HG03354 (cell line): Measurements from ENCODE around the gene VOPP1.
A peak's percentile ranks its signal among the peaks of the same experiment; 100 is the strongest.
"Not testable (repeated sequence)": the region's sequence is repeated elsewhere in the genome, so short reads cannot be mapped to it uniquely, and the experiment has no call there.

Experiments used
- ATAC-seq: cut with Tn5 transposase; IDR thresholded peaks from one replicate; pipeline ENCODE4 v1.9.1; 2021; ENCODE audit warnings: mild to moderate bottlenecking; ENCODE audit not compliant: unreplicated experiment, poor library complexity, severe bottlenecking

The VOPP1 gene

DNA sequence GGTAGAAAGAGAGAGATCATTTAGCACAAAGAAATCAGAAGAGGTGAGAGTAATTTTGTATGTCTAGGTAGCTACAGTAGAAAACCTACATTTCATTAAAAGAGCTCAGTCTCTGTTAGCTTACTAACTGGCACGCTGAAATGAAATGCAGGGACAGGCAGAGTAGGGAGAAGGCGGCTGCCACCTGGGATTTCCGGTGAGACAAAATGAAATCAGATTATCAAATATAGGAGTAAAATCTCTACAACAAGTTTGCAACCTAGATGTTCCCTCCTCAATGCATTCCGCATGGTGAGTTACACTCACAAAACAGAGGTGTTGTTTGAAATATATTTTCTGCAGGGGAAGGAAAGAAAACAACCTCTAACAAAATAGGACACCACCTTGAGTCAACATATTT is 55.9 kb downstream of the VOPP1 start:
- no peak for ATAC-seq

DNA sequence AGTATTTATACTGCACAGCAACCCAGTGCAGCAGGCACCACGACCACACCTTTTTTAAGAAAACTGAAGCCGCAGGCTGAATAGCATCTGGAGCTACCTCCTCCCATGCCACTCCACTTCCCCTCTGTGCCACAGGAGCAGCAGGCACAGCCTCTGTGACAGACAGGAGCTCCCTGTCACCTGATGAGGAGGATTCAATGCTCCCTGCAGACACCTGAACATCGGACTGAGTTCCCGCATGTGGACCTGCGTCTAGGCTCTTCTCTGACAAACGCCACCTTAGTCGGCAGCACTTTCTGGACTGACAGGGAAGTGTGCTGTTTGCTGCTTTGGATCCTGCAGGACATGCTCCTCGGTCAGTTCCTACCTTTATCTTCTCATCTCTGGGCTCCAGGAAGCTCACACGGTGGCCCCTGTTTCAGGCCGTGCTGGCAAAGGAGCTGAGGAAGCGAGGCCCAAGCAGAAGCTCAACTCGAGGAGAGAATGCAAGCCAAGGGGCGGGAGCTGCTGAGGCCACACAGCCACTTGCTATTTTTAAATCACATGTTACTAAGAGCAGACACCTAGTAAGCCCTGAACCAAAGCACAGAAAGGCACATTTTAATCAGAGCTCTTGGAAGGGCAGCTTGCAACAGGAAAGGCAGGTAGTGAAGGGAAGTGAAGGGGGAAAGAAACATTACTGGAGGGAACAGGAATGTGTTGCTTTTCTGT is 56.6 kb downstream of the VOPP1 start:
- ATAC-seq: peak; percentile 31

DNA sequence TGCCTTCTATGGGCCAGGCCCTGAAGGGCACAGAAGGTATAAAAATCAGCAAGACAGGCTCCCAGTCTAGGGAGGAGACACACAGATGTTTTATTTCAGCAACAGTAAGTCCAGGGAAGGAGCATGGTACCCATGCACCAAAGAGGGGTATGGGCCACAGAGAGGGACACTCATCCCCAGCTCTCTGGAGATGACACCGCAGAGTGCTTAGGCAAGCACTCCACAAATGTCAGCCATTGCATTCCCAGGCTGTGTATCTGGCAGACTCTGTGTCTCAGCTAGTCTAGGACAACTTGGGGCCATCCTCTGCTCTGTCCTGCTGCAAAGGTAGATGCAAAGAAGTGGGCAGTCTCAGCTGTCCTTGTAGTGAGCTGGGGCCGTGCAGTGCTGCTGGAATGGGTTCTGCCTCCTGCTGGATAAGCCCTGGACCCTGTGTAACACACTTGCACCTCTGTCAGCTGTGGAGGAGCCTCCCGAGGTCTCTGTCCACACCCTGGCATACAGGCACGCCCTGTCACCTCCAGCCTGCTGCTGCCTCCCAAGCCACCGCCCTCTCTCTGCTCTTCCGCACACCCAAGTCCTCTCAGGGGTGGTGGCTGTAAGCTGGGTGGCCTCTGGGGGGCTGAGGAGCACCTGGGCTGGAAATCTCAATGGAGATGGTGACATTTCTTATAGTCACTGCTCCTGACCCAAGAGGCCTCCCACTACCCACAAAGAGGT is 57.6 kb downstream of the VOPP1 start:
- no peak for ATAC-seq

DNA sequence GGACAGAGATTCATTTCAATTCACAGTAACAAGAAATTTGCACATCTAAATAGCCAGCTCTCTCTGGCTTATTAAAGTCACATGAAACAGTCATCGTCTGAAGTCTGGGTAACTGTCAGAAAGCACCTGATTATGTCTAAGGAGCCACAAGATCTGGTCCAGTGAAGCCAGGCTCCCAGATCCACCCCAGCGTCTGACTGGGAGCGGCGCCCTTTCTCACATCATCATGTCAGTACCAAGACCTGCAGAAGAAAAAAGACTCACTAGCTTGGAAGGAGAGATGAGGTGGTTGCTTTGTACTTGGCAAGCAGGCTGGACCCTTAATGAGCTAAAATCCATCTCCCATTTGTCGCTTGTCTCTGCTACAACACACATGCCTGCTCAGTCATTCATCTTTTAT is 58.4 kb downstream of the VOPP1 start:
- ATAC-seq: no peak

DNA sequence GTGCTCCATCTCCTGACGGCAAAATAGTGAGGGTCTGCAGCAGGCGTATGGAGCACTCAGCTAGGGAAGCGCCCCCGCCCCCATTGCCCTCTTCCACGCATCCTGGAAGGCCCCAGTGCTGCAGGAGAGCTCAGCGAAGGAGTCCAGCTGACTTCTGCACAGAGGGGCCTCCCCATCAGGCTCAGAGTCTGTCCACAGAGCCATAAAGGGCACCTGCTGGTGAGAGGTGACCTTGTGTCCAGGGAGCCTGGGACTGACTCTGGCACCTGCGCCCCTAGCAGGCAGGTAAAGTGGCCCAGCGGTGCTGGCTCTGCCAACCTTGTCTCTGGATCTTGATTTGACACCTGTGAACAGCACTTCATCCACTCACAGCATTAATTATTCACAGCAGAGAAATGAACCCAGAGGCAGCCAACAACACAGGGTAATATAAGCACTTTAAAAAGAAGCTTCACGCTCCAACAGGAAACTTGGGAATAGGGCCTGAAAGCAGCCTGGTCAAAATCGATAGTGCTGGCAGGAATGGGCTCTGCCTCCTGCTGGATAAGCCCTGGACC is 59.6 kb downstream of the VOPP1 start:
- ATAC-seq: no peak

DNA sequence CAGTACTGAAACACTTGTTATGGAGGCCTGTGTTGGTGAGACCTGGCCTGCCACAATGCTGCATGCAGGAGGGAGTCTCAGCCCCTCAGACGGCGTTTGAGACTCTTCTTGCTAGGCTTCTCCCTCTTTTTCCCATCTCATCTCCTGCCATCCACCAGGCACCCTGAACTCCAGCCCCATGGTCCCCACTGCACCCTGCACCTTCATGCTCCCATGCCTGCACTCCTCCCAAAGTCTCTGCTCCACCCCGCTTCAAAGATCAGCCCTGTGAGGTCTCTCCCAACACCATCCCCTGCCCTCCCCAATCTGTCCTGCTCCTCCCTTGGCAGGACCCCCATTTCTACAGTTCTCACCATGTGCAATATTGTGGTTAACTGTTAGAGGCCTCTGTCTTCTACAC is 61.7 kb downstream of the VOPP1 start:
- peak; percentile 49 for ATAC-seq

DNA sequence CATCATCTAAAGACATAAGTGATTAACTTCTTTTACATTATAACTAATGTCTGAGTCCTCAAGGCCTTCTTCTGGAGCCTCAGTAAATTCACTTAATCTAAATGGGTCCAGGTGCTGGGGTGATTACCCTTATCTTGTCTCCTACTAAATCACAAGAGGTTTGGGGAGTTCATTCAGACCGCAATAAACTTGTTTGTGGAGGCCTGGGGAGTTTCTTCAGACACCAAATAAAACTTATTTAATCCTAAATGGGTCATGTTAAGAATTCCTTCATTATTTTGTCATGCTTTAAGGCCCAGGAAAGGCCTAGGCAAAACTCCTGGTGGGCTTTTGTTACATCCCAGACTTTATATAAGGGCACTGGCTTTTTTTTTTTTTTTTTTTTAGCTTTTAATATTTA is 62.1 kb downstream of the VOPP1 start:
- not testable (repeated sequence) for ATAC-seq

DNA sequence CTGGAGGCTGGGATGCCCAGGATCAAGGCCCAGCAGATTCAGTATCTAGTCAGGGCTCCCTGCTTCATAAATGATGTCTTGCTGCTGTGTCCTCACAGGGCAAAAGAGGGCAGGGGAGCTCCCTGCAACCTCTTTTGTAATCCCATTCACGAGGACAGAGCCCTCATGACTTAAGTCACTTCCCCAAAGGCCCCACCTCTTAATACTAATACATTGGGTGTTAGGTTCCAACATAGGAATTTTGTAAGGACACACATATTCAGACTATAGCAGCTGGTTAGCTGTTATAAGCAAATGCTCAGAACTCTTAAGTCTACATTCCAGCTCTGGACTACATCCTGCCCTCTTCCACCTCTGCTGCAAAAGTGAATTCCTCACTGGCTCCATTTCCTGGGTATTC is 63.0 kb downstream of the VOPP1 start:
- ATAC-seq: peak; percentile 13

DNA sequence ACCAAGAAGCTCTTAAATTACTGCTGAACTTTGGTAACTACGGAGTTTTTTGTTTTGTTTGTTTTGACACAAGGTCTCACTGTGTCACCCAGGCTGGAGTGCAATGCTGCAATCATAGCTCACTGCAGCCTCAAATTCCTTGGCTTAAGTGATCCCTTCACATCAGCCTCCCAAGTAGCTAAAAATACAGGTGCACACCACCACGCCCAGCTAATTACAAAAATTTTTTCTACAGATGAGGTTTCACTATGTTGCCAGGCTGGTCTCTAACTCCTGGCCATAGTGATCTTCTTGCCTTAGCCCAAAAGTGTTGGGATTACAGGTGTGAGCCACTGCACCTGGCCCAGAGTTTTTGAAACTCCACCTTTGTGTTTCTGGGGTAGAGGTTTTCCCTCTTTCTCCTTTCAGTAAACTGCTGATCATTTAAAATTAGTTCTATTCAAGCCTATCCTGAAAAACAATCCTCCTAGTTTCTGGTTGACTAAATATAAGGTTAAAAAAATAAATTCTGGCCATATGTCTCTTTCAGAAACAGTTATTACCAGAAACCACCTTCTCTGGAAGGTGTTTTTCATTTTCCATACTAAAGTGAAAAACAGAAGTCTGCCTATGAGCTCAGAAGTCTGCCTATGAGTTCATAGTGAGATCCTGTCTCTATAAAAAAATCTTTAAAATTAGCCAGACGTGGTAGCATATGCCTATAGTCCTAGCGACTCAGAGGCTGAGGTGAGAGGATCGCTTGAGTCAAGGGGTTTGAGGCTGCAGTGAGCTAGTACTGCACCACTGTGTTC is 63.9 kb downstream of the VOPP1 start:
- ATAC-seq: peak; percentile 47

DNA sequence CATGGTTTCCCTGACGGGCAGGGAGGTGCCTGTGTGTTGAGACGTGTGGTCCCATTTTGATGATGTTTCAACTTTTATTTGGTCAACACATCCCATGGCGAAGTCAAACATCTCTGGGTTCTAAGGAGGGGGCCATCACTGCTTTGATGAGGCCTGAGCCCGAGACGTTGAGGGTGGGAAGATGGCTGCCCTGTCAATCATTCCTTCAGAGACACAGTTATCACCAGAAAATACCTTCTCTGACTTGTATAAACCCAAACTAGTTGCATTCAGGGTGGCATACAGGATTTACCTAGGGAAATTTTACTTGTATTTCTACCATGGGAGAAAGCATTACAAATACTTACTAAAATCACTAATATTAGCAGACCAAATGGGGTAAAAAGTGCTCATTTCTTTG is 64.6 kb downstream of the VOPP1 start:
- ATAC-seq: no peak

DNA sequence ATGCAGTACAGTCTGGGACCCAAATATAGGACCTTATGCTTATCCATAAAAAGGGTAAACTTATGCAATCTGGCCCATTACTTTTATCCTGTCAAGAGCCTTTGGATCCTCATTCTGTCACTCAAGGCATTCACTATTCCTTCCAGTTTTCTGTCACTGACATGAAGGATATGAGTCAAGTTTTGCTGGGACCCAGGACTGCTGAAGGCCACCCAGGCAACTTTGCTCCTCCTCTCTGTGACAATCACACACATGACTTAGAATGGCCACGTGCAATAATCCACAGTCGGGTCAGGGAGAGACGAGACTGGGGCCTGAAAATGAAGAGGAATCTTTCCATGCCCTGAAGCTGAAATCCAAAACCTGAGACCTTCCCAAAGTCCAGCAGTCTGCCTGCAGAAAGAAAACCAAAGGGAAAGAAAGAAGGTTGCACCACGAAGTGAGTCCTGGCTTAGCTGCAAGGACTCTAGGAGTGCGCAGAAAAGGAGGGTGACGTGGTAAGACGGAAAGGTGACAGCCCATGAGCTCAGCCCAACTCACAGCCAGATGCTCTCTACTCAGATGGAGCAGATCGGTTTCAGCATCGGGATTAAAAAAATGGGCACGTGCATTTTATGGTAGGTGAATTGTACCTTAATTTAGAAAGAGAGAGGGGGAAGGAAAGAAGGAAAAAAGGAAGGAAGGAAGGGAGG is 67.2 kb downstream of the VOPP1 start:
- ATAC-seq: no peak

DNA sequence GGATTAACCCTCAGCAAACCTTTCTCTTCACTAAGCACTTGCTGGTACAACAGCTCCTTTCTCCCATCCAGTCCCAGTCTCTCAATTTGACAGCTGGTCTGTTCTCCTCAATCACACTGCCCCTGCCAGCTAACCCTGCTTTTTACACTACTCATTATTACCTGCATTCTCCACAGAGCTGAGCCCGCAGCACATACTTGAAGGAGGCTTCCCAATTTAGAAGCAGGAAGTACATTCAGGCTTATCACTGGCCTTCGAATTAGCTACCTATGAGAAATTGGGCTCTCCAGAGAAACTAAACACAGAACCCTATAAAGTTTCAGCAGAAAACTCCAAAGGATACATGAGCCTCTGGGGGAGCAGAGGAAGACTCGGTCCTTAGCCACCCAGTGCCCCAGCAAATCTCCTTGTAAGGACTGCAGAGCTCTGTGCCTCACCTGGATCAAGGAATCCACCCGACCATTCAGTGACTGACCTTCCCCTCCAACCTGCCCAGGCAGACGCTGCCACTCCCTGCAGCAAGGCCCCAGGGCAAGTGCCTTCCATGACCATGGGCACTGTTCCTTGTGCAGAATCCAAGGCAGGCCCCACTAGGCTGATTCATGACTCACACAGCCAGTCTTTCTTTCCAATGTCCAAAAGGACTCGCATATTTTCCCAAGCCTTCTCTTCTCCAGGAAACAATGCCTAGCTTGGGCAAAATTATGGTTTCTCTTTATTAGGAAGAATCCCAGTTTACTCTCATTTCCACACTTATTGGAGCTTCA is 68.0 kb downstream of the VOPP1 start:
- no peak for ATAC-seq

DNA sequence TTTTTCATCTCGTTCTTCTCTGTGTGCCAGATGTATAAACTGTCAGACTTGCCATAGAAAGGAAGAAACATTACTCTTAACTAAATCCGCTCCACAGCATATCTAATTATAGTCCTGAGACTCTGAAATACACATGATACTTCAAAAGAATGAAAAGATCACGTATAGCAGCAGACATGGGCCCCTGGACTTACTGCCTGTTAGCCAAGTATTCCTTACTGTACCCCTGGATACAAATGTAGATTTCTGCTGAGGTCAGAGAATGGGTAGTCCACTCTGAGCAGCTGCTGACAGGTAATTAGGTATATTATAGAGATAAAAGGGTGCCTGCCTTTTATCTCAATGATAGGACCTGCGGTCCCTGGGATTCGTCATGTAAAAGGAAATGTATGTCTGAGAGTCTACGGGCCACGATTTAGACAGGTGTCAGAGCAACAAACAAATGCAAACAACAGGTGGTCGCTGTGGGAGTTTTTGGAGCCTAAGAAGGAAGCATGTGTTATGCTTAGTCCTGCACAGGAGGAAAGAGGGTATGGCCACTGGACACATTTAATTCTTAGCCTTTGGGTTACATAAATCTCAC is 69.4 kb downstream of the VOPP1 start:
- no peak for ATAC-seq

DNA sequence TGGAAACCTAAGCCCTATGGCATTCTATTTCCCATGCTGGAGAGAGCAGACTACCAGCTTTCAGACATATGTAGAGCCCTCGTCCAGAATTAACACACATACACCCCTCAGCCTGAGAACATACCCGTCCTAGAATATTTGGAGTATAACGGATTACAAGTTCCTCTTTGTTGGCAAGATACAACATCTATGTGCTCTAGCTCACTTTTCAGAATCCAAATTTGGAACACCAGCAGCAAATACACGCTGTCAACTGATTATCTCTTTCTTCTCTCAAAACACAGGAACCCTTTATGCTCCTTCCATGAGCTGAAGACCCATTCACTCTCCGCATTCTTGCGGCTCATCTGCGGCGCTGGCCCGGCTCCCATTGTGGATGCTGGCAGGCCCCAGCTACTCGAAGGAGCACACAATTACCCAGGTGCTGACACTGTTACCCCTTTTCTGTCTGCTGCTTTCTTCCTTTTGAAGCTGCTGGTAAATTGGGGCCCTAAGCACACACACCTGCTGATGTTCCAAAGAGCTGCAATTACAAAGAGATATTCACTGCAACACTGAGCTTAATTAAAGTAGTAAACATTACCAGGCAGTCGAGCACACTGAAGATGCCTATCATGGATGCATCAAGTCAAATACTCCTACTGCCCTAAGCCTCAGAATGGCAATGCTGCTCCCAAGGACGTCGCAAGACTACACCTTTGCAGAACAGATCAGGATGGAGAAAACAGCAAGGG is 70.0 kb downstream of the VOPP1 start:
- no peak for ATAC-seq

DNA sequence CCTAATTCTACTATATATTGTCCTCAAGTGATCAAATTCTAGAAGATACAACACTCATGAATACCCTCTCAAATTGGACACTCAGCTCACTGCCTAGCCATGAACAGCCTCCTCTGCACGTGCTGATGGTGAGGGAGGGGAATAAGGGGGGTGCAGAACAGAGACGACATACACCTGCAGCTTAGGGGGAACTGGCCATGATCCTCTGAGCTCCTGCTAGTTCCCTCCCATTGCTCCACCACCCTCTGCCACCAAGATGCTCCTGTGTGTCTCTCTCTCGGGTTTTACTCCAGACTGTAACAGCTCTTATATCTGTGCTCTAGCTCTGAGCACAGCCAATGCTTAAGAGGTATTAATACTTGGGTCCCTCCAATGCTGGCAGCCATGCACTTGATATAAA is 70.7 kb downstream of the VOPP1 start:
- no peak for ATAC-seq

DNA sequence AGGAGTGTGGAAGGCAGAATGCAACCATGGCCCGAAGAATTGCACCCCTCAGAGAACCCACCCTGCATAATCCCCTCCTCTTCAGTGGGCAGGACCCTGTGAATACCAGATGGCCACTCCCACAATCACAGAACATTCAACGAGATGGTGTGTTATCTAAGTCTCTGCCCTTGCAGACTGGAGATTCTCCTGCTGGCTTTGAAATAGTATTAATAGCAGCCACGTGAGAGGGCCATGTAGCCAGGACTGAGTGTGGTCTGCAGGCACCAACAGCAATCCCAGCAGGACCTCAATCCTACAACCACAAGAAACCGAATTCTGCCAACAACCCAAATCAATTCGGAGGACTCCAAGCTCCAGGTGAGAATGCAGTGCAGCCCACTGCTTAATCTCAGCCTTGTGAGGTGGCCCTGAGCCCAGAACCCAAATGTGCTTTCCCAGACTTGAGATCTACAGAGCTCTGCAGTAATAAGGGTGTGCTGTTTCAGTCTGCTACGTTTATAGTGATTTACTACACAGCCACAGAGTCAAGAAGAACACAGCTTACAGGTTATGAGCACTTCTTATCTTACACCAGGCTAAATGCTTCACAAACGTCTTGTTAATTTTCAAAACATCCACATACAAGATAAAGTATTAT is 72.1 kb downstream of the VOPP1 start:
- no peak for ATAC-seq

DNA sequence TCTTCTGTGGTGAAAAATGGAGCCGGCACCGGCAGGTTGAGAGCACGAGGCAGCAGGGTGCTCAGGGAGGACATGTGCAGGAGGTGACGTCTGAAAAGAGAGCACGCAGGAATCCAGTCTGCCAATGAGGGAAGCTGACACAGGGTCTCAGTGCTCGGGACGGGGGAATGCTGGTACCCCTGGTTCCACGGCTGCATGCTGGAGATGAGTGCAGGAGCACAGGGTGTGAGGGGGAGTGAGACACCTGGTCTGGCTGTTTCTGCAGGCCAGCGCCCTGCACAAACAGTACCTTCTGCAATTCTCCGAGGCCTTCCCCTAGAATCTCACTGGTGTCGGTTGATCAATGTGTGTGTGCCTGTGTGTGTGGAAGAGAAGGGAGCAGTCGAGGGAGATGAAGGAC is 72.7 kb downstream of the VOPP1 start:
- ATAC-seq: no peak

DNA sequence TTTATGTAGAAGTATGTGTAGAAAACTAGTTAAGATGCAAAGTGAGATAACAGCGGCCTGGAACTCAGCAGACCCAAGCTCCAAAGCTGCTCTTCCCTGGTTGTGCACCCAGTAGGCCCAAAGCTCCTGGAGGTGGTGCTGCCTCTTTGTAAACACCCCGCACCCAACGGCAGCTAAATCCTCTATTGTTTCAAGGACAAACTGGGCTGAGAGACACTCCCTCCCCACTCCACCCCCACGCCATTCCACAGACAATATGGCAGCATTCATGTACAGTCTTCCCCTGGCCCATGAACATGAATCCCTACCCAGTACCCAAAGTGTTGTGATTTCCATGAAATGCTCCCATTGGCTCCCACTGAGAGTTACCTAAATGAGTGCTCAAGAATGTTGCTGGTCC is 73.5 kb downstream of the VOPP1 start:
- ATAC-seq: no peak
